HG03520 (cell line): ENCODE measurements around the gene CHRNA4.

Source experiments
- ATAC-seq: cut with Tn5 transposase; IDR thresholded peaks from one replicate; pipeline ENCODE4 v1.9.1; 2021; ENCODE audit warnings: mild to moderate bottlenecking, moderate library complexity; ENCODE audit not compliant: unreplicated experiment

The CHRNA4 gene

DNA sequence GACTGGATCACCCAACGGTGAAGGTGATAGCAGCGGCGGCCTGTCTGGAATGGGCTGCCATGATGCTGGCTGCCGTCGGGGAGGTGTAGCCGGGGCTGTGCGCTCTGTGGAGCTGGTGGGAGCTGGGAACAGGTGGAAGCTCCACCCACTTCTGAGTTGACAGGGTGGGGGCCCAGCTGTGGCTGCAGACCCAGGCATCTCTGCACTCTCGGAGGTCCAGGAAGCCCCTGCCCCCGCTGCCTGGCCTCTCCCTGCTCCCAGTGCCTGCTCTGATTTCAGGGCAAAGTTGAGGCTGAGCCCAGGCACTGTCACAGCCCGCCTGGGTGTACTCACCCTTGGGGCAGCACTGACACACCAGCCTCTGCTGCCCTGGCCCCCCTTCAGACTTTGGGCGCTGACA, 18.1 kb upstream of the CHRNA4 start:
- ATAC-seq = no peak

DNA sequence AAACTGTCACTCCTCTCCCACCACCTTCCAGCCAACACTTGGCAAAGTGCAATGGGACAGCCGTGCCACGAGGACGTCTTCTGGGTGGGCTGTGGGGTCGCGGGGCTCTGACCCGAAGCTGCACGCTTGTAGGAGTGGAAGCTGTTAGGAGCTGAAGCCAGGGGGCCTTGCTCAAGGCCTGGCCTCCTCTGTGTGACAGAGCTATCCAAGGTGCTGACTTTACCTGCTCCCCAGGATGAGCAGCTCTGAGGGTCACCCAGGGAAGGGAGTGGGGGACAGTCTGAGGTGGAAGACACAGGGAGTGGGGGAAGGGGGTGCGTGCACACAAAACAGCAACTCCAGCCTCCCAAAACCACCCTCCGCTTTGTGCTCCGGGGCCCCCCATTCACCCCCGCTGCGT, 17.5 kb upstream of the CHRNA4 start:
- ATAC-seq = no peak

- no peak for ATAC-seq
Measured at GRCh38 chr20:63377951-63378381, 16.8 kb upstream of the CHRNA4 start.

DNA sequence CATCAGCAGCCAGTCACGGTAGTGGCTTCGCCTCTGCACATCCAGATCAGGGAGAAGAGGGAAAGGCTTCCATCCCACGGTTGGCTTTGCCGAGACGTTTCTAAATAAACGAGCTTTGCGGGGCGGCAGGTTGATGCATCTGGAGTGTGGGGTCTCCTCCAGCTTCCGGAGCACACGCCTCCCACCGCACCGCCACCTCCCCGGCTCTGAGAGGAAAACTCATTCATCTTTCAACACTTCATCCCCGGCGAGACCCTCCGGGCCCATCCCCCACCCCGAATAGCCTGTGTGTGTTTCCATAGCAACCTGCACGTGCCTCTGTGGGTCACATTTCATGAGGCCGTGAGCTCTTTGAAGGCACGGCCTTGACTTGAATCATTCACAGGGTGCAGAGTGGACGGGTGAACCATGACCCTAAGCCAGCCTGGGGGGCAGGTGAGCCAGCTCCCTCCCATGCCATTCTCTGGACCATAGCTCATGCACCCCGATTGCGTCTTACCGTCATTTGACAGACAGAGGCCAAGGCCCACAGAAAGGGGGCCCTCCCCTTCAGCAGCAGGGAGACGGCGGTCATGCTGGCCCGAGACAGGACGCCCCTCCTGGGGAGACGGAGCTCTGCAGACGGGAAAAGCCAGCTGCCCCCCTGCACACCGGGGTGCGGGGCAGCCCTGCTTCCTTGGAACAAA, 16.2 kb upstream of the CHRNA4 start:
- ATAC-seq = no peak

DNA sequence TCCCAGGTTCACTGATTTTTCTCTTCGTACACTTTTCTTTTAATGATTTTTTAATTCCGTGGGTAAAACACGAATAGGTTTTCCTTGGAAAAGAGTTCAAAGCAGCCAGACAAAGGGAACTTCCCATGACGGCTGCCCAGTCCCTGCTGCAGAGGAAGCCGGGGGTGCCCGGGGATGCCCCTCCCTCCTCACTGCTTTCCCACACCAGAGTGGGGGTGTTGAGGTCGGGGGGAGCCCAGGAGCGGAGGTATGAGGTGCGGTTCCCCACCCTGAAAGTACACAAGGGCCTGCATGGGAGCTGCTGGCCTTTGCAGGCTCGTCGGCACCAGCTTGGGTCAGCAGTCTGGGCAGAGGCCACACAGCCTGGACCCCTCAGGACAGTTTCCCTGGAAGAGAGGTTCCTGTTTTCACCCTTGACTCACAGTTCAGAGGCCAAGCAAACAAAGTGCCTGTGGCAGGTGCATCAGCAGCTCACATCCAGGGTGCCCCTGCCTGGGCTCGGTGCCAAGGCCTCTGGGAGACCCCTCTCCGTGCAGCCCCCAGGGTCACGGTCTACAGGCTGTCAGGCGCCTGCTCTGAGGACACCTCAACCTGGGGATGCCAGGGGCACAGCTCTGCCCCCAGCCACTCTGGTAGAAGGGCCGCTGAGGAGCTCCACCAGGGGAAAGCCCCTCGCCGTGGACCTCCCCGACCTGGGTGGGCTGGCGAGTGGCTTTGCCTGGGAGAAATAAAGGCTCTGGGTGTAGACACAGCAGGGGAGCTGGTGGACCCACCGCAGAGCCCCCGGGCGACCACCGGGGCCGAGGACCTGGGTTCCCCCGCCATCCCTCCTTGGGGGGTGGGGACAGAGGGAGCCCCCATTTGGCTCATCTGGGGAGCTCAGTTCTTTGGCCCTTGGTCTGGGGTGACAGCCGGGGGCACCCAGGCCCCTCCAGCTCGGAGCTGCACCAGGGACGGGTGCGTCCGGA, 15.4 kb upstream of the CHRNA4 start:
- no peak for ATAC-seq

DNA sequence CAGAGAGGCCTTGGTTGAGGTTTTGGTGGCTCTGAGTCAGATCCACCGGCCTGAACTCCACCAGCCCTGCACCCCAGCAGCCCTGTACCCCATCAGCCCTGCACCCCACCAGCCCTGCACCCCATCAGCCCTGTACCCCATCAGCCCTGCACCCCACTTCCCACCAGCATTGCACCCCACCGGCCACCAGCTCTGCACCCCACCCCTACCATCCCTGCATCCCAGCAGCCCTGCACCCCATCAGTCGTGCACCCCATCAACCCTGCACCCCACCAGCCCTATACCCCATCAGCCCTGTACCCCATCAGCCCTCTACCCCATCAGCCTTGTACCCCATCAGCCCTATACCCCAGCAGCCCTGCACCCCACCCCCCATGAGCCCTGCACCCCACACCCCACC, 14.3 kb upstream of the CHRNA4 start:
- no peak for ATAC-seq

DNA sequence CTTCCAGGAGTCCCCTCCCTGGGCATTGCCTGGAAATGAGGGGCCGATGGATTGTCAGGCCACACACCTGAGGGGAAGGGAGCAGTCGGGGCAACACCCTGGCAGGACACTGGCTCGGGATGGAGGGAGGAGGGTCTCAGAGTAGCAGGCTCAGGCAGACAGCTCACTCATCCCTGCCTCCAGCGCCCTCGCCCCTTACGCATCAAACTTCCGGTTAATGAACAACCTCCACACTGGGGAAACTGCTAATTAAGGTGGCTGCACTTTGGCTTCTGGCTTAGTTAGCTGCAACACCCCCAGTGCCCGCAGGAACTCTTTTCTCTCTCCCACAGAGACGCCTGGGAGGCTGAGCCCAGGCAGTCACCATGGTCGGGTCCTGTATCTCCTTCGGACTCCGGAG, 13.4 kb upstream of the CHRNA4 start:
- no peak for ATAC-seq

GRCh38 chr20:63373996-63374395, 12.8 kb upstream of the CHRNA4 start:
- no peak for ATAC-seq

DNA sequence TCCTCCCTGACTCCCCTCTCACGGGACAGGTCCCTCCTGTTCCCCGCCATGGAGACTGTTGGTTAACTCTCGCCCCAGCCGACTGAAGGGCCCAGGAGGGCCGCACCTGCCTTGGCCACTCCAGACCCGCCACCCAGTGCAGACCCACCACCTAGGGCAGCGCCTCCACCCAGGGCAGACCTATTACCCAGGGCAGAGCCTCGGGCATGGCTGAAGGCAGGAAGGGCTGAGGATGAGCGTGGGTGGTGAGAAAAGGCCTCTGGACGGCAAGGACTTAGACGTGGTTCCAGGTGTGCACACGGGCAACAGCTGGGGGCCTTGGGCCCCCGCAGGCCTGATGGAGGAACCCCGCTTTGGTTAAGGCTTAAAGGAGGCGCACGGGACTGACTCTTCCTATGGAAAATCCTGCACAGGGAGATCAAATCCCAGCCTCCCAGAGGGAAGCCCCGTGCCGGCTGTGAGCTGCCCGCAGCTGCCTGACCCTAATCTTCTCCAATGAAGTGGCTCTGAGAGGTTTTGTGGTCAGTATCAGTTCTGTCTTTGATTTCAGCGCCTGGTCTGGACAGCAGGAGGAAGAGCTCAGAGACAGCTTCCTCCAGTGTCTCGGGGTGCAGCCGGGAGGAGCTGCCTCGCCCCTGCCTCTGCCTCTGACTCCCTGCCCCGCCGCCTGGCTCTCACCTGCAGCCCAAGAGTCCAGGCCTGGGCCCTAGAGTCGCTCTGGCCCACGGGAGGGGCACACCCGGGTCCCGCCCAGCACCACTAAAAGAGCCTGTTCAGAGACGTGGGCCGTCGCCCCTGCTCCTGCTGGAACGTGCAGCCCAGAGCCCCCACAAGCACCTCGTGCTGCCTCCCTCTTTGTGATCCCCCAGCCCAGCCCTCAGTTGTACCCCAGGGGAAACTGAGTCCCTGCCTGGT, 12.1 kb upstream of the CHRNA4 start:
- ATAC-seq = no peak

- ATAC-seq = no peak
Measured at GRCh38 chr20:63371291-63371865, 10.2 kb upstream of the CHRNA4 start.

DNA sequence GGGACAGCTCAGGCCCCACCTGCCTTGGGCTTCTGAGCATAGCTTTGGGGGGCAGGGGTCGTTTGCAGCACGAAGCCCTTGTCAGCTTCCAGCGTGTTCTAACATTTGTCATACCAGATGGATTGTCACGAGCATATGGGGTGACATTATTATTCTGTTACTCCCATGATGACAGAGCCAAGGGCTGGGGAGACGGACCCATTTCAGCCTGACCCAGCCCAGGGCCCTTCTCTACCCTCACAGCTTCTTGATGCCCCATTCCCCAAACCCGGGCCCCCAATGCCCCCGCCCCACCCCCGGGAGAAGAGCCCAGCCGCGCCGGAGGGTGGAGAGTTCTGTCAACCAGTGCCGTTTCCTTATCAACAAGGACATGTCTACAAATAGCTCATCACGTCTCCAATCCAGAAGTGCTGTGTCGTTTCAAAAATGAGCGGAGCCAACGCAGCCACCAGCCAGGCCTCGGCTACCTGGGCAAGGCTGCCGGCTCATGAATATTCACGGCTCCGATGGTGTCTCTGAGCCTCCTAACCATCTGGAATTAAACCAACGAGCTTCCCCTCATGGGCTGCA, 9.6 kb upstream of the CHRNA4 start:
- no peak for ATAC-seq

GRCh38 chr20:63369724-63370617, 8.8 kb upstream of the CHRNA4 start:
- no peak for ATAC-seq

- no peak for ATAC-seq
Measured at GRCh38 chr20:63369024-63369530, 7.9 kb upstream of the CHRNA4 start.

GRCh38 chr20:63368151-63368550, 7.0 kb upstream of the CHRNA4 start:
- ATAC-seq = no peak

GRCh38 chr20:63367446-63368055, 6.4 kb upstream of the CHRNA4 start:
- ATAC-seq = no peak

- ATAC-seq = no peak
Measured at GRCh38 chr20:63366390-63367365, 5.5 kb upstream of the CHRNA4 start.

GRCh38 chr20:63365601-63366389, 4.6 kb upstream of the CHRNA4 start:
- ATAC-seq = no peak
